KMS-11 (cell line): ENCODE data around the gene STXBP6.

Experiments
- H2AFZ ChIP-seq: fragments of 200-600 bp; sonication (generic); 2 replicates; pipeline ENCODE4 v1.6.1; 2016; ENCODE audit warnings: antibody characterized with exemption, mixed run types, low read depth
- H3K27ac ChIP-seq: fragments of 200-600 bp; sonication (generic); 2 replicates; pipeline ENCODE4 v1.6.1; 2016; ENCODE audit warnings: mild to moderate bottlenecking, mixed run types
- H3K27me3 ChIP-seq: fragments of 200-600 bp; sonication (generic); 2 replicates; pipeline ENCODE4 v1.6.1; 2017; ENCODE audit warnings: mild to moderate bottlenecking, low read depth, mixed run types, moderate library complexity; ENCODE audit not compliant: insufficient read depth
- H3K36me3 ChIP-seq: fragments of 200-600 bp; sonication (generic); 2 replicates; pipeline ENCODE4 v1.6.1; 2017; ENCODE audit warnings: mild to moderate bottlenecking, mixed run types; ENCODE audit not compliant: insufficient read depth
- H3K4me1 ChIP-seq: fragments of 200-600 bp; sonication (generic); 2 replicates; pipeline ENCODE4 v1.6.1; 2016; ENCODE audit warnings: mild to moderate bottlenecking, low read depth, mixed run types; ENCODE audit not compliant: poor library complexity, severe bottlenecking
- H3K4me2 ChIP-seq: fragments of 200-600 bp; sonication (generic); 2 replicates; pipeline ENCODE4 v1.7.0; 2016; ENCODE audit warnings: mild to moderate bottlenecking, mixed run types
- H3K4me3 ChIP-seq: fragments of 200-600 bp; sonication (generic); IDR thresholded peaks from 2 replicates; pipeline ENCODE4 v1.6.1; 2017; ENCODE audit warnings: low read depth, low read length, mixed read lengths; ENCODE audit not compliant: insufficient read depth
- H3K79me2 ChIP-seq: fragments of 200-600 bp; sonication (generic); 2 replicates; pipeline ENCODE4 v1.6.1; 2016; ENCODE audit warnings: low read depth, mixed run types; ENCODE audit not compliant: insufficient read depth
- H3K9ac ChIP-seq: fragments of 200-600 bp; sonication (generic); 2 replicates; pipeline ENCODE4 v1.6.1; 2016; ENCODE audit warnings: mild to moderate bottlenecking, mixed run types
- H4K20me1 ChIP-seq: fragments of 200-600 bp; sonication (generic); 2 replicates; pipeline ENCODE4 v1.6.1; 2016; ENCODE audit warnings: mild to moderate bottlenecking, mixed run types; ENCODE audit not compliant: insufficient read depth
- TF ChIP-seq, protein P1 (sequence below): fragments of 200-600 bp; sonication (generic); conservative IDR thresholded peaks from 2 replicates; pipeline ENCODE4 v1.6.1; 2017; ENCODE audit warnings: low read depth, mild to moderate bottlenecking, antibody characterized with exemption, low read length, moderate library complexity, mixed read lengths

The STXBP6 gene

DNA sequence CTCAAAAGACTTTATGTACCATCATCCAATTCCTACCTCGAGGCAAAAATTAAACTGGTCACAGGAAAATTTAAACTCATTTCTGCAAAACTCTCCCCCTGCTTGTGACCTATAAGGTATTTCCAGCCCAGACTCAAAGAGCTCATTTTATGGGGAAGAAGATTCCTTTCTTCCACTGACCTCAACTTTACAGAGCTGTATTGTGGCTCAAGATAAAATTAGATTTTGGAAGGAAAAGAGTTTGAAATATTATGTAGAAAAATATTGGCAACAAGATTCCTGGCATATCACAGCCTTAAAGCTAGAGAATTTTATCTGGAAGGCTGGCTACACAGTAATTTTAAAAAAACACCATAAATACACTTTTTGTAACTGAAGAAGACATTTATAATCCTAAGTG, 91.7 kb downstream of the STXBP6 start:
- Histone ChIP-seq H3K27me3 (no peaks in the 10 kb centered on the region), H3K36me3 (no peaks in the 10 kb centered on the region), H3K79me2 (no peaks in the 10 kb centered on the region), H4K20me1 (no peaks in the 10 kb centered on the region), H2AFZ (no peak overlapping the region), H3K4me2 (no peak overlapping the region), H3K4me3 (no peak overlapping the region), H3K4me1 (peaks cover 12% of the 10 kb centered on the region), H3K9ac (no peak overlapping the region), H3K27ac (no peak overlapping the region)
- TF ChIP-seq, protein P1, sequence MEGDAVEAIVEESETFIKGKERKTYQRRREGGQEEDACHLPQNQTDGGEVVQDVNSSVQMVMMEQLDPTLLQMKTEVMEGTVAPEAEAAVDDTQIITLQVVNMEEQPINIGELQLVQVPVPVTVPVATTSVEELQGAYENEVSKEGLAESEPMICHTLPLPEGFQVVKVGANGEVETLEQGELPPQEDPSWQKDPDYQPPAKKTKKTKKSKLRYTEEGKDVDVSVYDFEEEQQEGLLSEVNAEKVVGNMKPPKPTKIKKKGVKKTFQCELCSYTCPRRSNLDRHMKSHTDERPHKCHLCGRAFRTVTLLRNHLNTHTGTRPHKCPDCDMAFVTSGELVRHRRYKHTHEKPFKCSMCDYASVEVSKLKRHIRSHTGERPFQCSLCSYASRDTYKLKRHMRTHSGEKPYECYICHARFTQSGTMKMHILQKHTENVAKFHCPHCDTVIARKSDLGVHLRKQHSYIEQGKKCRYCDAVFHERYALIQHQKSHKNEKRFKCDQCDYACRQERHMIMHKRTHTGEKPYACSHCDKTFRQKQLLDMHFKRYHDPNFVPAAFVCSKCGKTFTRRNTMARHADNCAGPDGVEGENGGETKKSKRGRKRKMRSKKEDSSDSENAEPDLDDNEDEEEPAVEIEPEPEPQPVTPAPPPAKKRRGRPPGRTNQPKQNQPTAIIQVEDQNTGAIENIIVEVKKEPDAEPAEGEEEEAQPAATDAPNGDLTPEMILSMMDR = no peak

- TF ChIP-seq, protein P1 = no peak
- no peak overlapping the region for H3K4me3 ChIP-seq
- peaks cover 12% of the 10 kb centered on the region for H3K4me1 ChIP-seq
- H3K9ac ChIP-seq = no peak overlapping the region
- H3K27ac ChIP-seq = no peak overlapping the region
- no peaks in the 10 kb centered on the region for H3K79me2 ChIP-seq
- no peak overlapping the region for H2AFZ ChIP-seq
- no peak overlapping the region for H3K4me2 ChIP-seq
- no peaks in the 10 kb centered on the region for H4K20me1 ChIP-seq
- no peaks in the 10 kb centered on the region for H3K36me3 ChIP-seq
- H3K27me3 ChIP-seq = no peaks in the 10 kb centered on the region
Observed at GRCh38 chr14:24957814-24958213, 92.1 kb downstream of the STXBP6 start.

- Histone ChIP-seq H3K4me1 (peaks cover 12% of the 10 kb centered on the region), H3K79me2 (no peaks in the 10 kb centered on the region), H2AFZ (no peak overlapping the region), H3K27me3 (no peaks in the 10 kb centered on the region), H3K9ac (no peak overlapping the region), H3K36me3 (no peaks in the 10 kb centered on the region), H4K20me1 (no peaks in the 10 kb centered on the region), H3K4me2 (no peak overlapping the region), H3K4me3 (no peak overlapping the region), H3K27ac (no peak overlapping the region)
- TF ChIP-seq, protein P1 = no peak
Observed at GRCh38 chr14:24956104-24956503, 93.8 kb downstream of the STXBP6 start.

GRCh38 chr14:24954700-24955037, 95.3 kb downstream of the STXBP6 start:
- H3K4me3 ChIP-seq = no peak overlapping the region
- TF ChIP-seq, protein P1 = no peak
- no peak overlapping the region for H3K4me2 ChIP-seq
- H3K27ac ChIP-seq = no peak overlapping the region
- no peaks in the 10 kb centered on the region for H4K20me1 ChIP-seq
- no peaks in the 10 kb centered on the region for H3K79me2 ChIP-seq
- no peak overlapping the region for H3K9ac ChIP-seq
- H3K4me1 ChIP-seq = peaks cover 6% of the 10 kb centered on the region
- H3K27me3 ChIP-seq = no peaks in the 10 kb centered on the region
- H3K36me3 ChIP-seq = no peaks in the 10 kb centered on the region
- no peak overlapping the region for H2AFZ ChIP-seq
